CD4-positive, alpha-beta T cell (primary cell): ENCODE results near the gene NOSTRIN. TPM values are rescaled to one million over a fixed set of nuclear protein-coding genes. Genes with fewer than 3 reads are reported as not detected.

Experiments used
- ATAC-seq: fragments of 200-7000 bp; cut with Tn5 transposase; one replicate; pipeline ENCODE4 v1.10.0; 2022; ENCODE audit warnings: mild to moderate bottlenecking; ENCODE audit not compliant: poor library complexity
- CTCF ChIA-PET: fragments of 350-600 bp; sonication (Branson Sonifier 250); formaldehyde crosslinking; loops from one replicate; lab custom pipeline; 2021; ENCODE audit warnings: antibody characterized with exemption, inconsistent platforms; lab: Charles Lee
- POLR2A ChIA-PET: fragments of 350-600 bp; sonication (Branson Sonifier 250); formaldehyde crosslinking; loops from one replicate; lab custom pipeline; 2021; ENCODE audit warnings: antibody characterized with exemption, inconsistent platforms; lab: Charles Lee
- DNase-seq, 14 experiments: peaks; one replicate each; pipeline ENCODE4 v3.0.0-alpha.2; 2013 to 2020; ENCODE audit warnings: mixed read lengths in 2 of 14
- H3K27ac ChIP-seq, 2 donors: one replicate each; pipeline versions ENCODE4 v1.5.1 to v1.7.0; 2013; ENCODE audit warnings: low read length in 2 of 2, low read depth in 1 of 2, mild to moderate bottlenecking in 1 of 2
- H3K27me3 ChIP-seq, 2 experiments: 1 replicate in 1 of 2; 2 replicates in 1 of 2; pipeline versions ENCODE4 v1.6.1 to v1.7.0; 2013; ENCODE audit warnings: low read length in 2 of 2, control low read depth in 1 of 2, mild to moderate bottlenecking in 1 of 2, moderate library complexity in 1 of 2; ENCODE audit not compliant: insufficient read depth in 2 of 2, control insufficient read depth in 1 of 2
- H3K36me3 ChIP-seq: one replicate; pipeline ENCODE4 v1.6.1; 2013; ENCODE audit warnings: low read length, control low read depth; ENCODE audit not compliant: insufficient read depth
- H3K4me1 ChIP-seq: one replicate; pipeline ENCODE4 v1.6.1; 2013; ENCODE audit warnings: low read length, control low read depth; ENCODE audit not compliant: insufficient read depth
- H3K4me3 ChIP-seq: one replicate; pipeline ENCODE4 v1.5.1; 2013; ENCODE audit warnings: mild to moderate bottlenecking, low read length, moderate library complexity
- H3K9me3 ChIP-seq, 2 experiments: 1 replicate in 1 of 2; 2 replicates in 1 of 2; pipeline versions ENCODE4 v1.6.1 to v1.7.0; 2013; ENCODE audit warnings: low read length in 2 of 2, mild to moderate bottlenecking in 2 of 2, control low read depth in 1 of 2, moderate library complexity in 1 of 2; ENCODE audit not compliant: control insufficient read depth in 1 of 2, insufficient read depth in 1 of 2
- H3K27ac Mint-ChIP-seq: one replicate; pipeline ENCODE4 v1.8.0; 2020; ENCODE audit warnings: mixed read lengths
- H3K27me3 Mint-ChIP-seq: one replicate; pipeline ENCODE4 v1.8.0; 2021; ENCODE audit warnings: mixed read lengths
- H3K36me3 Mint-ChIP-seq: one replicate; pipeline ENCODE4 v1.8.0; 2021; ENCODE audit warnings: low read depth, mixed read lengths
- H3K4me1 Mint-ChIP-seq: one replicate; pipeline ENCODE4 v1.8.0; 2021; ENCODE audit warnings: low read depth, mixed read lengths
- H3K4me3 Mint-ChIP-seq: one replicate; pipeline ENCODE4 v1.8.0; 2020; ENCODE audit warnings: mild to moderate bottlenecking, mixed read lengths
- H3K9me3 Mint-ChIP-seq: one replicate; pipeline ENCODE4 v1.8.0; 2020; ENCODE audit warnings: mixed read lengths
- intact Hi-C, 2 experiments: fragments of 100-400 bp; cut with DNase I in 1 of 2; cut with micrococcal nuclease in 1 of 2; formaldehyde crosslinking; loops; one replicate each; pipeline versions ENCODE4 v1.15.1 to v1.9.0; 2023 to 2025; cut with DNase I, micrococcal nuclease
- polyA plus RNA-seq, 2 donors: library from polyadenylated mRNA; unstranded; fragments of 120-200 nt; gene quantifications; one replicate each; pipeline ENCODE4 v1.2.1, GENCODE V29; 2013
- total RNA-seq, 174 experiments: library from RNA in 2 of 174; stranded (reverse) in 2 of 174; gene quantifications; one replicate each; pipeline ENCODE4 v1.2.3 and lab custom pipeline; 2021 to 2026
- TF ChIP-seq, protein P1 (sequence below): fragments of 200-600 bp; IDR thresholded peaks from one replicate; pipeline ENCODE4 v1.8.0; 2022; ENCODE audit warnings: antibody characterized with exemption, mild to moderate bottlenecking

NOSTRIN gene, protein sequence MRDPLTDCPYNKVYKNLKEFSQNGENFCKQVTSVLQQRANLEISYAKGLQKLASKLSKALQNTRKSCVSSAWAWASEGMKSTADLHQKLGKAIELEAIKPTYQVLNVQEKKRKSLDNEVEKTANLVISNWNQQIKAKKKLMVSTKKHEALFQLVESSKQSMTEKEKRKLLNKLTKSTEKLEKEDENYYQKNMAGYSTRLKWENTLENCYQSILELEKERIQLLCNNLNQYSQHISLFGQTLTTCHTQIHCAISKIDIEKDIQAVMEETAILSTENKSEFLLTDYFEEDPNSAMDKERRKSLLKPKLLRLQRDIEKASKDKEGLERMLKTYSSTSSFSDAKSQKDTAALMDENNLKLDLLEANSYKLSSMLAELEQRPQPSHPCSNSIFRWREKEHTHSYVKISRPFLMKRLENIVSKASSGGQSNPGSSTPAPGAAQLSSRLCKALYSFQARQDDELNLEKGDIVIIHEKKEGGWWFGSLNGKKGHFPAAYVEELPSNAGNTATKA
- total RNA-seq, result 1 to 10 TPM in 1 of 2 experiments, under 1 TPM in 1; 0.92 to 1.0 TPM
- not detected for polyA plus RNA-seq (2013, experiment 1 of 2)
- polyA plus RNA-seq (2013, experiment 2 of 2), result 0.29 TPM
- total RNA-seq (lab: John Stamatoyannopoulos, UW), result 0 to 0.80 (median 0.06) reads per million in 172 experiments

DNA sequence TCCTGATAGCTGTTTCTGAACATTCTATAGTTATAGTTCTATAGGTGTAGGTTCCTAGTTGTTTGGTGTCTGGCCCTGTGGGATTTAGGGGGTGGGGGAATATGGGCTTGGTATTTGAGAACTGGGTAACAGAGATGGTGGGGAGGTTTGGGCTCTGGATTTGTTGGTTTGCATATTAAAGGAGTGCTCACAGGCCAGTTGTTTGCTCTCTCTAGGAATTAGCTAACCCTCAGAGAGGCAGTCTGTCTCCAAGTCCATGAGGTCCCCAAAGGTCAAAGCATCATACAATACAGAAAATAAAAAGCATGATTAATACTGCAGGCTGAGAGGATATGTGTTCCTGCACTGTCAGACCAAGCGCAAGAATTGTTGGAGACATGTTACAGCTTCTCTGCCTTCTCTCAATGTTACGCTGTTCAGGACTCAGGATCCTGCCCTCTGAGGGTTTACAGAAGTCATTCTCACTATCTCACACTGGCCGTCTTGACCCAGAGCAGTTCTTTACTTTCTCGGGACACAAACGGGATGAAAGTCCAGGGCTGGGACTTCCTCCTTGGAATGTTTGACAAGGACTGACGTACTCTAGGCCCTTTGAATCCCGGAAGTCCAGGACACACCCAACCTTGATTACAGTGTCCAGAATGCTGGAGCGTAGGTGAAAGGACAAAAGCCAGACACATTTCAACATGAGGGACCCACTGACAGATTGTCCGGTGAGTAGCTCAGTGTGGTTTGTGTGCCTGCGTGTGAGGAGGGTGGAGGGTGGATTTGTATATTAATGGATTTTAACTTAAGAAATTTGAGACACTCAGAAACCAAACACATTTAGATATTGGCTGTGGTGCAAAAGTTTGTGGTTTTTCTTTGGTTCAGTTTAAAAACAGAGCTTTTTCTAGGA is at the start of gene NOSTRIN:
Gene NOSTRIN (plus strand): TSS at position 677 of the 898 bp plus-strand sequence. CDS start 10 bp downstream, at position 687.
- DNase-seq, result no peak
- no peaks in the 10 kb centered on the region for H3K9me3 Mint-ChIP-seq
- H3K36me3 Mint-ChIP-seq, result no peaks in the 10 kb centered on the region
- CTCF ChIA-PET, result no interaction called here
- Histone ChIP-seq H3K27ac (no peak within 1 kb of the TSS), H3K36me3 (no peaks in the 10 kb centered on the region), H3K9me3 (no peaks in the 10 kb centered on the region), H3K4me1 (peaks cover 4% of the 10 kb centered on the region), H3K4me3 (no peak within 1 kb of the TSS), H3K27me3 (no peaks in the 10 kb centered on the region)
- POLR2A ChIA-PET, result no interaction called here
- TF ChIP-seq, protein P1, sequence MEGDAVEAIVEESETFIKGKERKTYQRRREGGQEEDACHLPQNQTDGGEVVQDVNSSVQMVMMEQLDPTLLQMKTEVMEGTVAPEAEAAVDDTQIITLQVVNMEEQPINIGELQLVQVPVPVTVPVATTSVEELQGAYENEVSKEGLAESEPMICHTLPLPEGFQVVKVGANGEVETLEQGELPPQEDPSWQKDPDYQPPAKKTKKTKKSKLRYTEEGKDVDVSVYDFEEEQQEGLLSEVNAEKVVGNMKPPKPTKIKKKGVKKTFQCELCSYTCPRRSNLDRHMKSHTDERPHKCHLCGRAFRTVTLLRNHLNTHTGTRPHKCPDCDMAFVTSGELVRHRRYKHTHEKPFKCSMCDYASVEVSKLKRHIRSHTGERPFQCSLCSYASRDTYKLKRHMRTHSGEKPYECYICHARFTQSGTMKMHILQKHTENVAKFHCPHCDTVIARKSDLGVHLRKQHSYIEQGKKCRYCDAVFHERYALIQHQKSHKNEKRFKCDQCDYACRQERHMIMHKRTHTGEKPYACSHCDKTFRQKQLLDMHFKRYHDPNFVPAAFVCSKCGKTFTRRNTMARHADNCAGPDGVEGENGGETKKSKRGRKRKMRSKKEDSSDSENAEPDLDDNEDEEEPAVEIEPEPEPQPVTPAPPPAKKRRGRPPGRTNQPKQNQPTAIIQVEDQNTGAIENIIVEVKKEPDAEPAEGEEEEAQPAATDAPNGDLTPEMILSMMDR, result no peak
- no peak within 1 kb of the TSS for H3K4me3 Mint-ChIP-seq
- H3K27me3 Mint-ChIP-seq, result no peaks in the 10 kb centered on the region
- intact Hi-C loops, result no loop called here
- ATAC-seq, result no peak
- H3K27ac Mint-ChIP-seq, result no peak within 1 kb of the TSS
- H3K4me1 Mint-ChIP-seq, result no peaks in the 10 kb centered on the region

DNA sequence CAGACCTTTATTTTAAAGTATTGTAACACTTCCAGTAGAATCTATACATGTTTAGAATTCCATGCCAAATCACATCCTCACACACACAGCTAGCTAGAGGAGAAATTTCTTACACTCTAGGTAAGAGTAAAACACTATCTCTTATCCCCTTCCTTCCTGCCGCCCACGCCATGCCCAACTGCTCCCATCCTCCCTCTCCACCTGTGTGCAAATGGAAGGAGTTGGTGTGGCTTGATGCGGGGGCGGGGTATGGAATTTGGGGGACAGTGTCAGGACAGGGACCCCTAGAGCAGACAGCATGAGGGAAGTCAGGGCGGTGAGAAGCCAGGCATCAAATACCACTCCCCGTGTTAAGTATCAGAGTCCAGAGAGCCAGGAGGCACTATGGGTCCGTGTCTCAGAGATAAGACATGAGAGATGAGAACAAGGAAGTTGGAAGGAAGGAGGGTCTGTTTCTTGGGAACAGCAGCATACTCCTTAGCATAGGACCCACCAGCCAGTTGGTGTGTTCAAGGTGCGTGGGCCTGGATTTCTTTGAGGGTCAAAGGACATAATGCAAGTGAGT is 48.6 kb upstream of the NOSTRIN start:
- Histone ChIP-seq H3K27ac (no peak overlapping the region), H3K4me3 (no peak overlapping the region), H3K36me3 (peaks cover 2% of the 10 kb centered on the region), H3K4me1 (peaks cover 68% of the 10 kb centered on the region), H3K9me3 (no peaks in the 10 kb centered on the region), H3K27me3 (no peaks in the 10 kb centered on the region)
- intact Hi-C loops, result loop anchor here (10.0 kb wide), 1 partner anchor 299 kb away; the partner anchor contains the start of gene CERS6 (in 2 of the 2)
- ChIA-PET CTCF (no interaction called here), POLR2A (interaction anchor here (0.8 kb wide), 1 partner anchor 263 kb away, joined by 3 read pairs; no protein-coding TSS in a partner anchor)
- Mint-ChIP-seq H3K9me3 (no peaks in the 10 kb centered on the region), H3K27me3 (no peaks in the 10 kb centered on the region), H3K4me3 (no peak overlapping the region), H3K27ac (peak overlapping the region; percentile 84), H3K4me1 (peaks cover 100% of the 10 kb centered on the region), H3K36me3 (peaks cover 7% of the 10 kb centered on the region)
- ATAC-seq (no peak), DNase-seq (no peak)
- TF ChIP-seq, protein P1, result no peak

DNA sequence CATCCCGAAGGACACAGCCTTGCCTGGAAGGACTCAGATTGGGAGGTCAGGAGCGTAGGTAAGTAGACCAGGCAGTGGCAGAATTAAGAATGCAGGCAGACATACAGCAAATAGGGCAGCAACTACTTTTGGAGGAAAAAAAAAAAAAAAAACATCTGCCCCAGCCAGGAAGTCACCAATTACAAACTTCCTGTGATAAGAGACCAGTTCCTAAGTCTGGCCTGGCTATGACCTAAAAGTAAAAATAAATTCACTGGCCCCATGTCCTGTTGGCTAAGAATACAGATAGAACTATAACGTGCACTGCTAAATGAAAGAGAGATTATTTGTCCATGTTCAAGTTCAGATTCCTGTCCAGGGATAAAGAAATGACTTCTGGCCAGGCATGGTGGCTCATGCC is 45.2 kb upstream of the NOSTRIN start:
- no peaks in the 10 kb centered on the region for H3K27me3 Mint-ChIP-seq
- peaks cover 47% of the 10 kb centered on the region for H3K4me1 ChIP-seq
- peaks cover 2% of the 10 kb centered on the region for H3K36me3 ChIP-seq
- H3K9me3 Mint-ChIP-seq, result no peaks in the 10 kb centered on the region
- ATAC-seq (no peak), DNase-seq (peak in 1 of 14 experiments; percentile 39)
- peaks cover 69% of the 10 kb centered on the region for H3K4me1 Mint-ChIP-seq
- H3K4me3 Mint-ChIP-seq, result peak overlapping the region; percentile 23
- no peaks in the 10 kb centered on the region for H3K9me3 ChIP-seq
- POLR2A ChIA-PET, result no interaction called here
- H3K27ac ChIP-seq, result no peak overlapping the region
- intact Hi-C loops, result loop anchor here (5.0 to 10.0 kb wide), 3 partner anchors 50 to 620 kb away; partner anchors contain the start of gene CERS6 (in 2 of the 2)
- no peaks in the 10 kb centered on the region for H3K27me3 ChIP-seq
- H3K27ac Mint-ChIP-seq, result peak overlapping the region; percentile 10
- CTCF ChIA-PET, result no interaction called here
- H3K4me3 ChIP-seq, result no peak overlapping the region
- TF ChIP-seq, protein P1, result no peak
- peaks cover 7% of the 10 kb centered on the region for H3K36me3 Mint-ChIP-seq
